ENCODE measurements around the gene GGACT.
A peak's percentile ranks its signal among the peaks of the same experiment; 100 is the strongest.
"Not testable (repeated sequence)": the region's sequence is repeated elsewhere in the genome, so short reads cannot be mapped to it uniquely, and the experiment has no call there.

GGACT gene

GRCh38 chr13:100588331-100589177 lies at the start of gene GGACT:
GGACT (minus strand) TSS chr13:100588789; CDS start chr13:100532591, 56,198 bp downstream.
- DNase-seq = peak; percentile 93

GRCh38 chr13:100637796-100638195 lies 49.2 kb upstream of the GGACT start:
- DNase-seq = no peak

GRCh38 chr13:100637380-100637779 lies 48.8 kb upstream of the GGACT start:
- no peak for DNase-seq

- DNase-seq = no peak
Measured at GRCh38 chr13:100636441-100636840, 47.9 kb upstream of the GGACT start.

- DNase-seq = no peak
Measured at GRCh38 chr13:100636004-100636403, 47.4 kb upstream of the GGACT start.

GRCh38 chr13:100634696-100635095 lies 46.1 kb upstream of the GGACT start:
- DNase-seq = no peak

- no peak for DNase-seq
Measured at GRCh38 chr13:100633461-100633860, 44.9 kb upstream of the GGACT start.

GRCh38 chr13:100630555-100630954 lies 42.0 kb upstream of the GGACT start:
- DNase-seq = no peak

GRCh38 chr13:100627120-100627519 lies 38.5 kb upstream of the GGACT start:
- DNase-seq = no peak

- no peak for DNase-seq
Measured at GRCh38 chr13:100625447-100625846, 36.9 kb upstream of the GGACT start.

- no peak for DNase-seq
Measured at GRCh38 chr13:100620792-100621191, 32.2 kb upstream of the GGACT start.

GRCh38 chr13:100619940-100620339 lies 31.4 kb upstream of the GGACT start:
- no peak for DNase-seq

GRCh38 chr13:100618897-100619296 lies 30.3 kb upstream of the GGACT start:
- not testable (repeated sequence) for DNase-seq

- no peak for DNase-seq
Measured at GRCh38 chr13:100613031-100613430, 24.4 kb upstream of the GGACT start.

- DNase-seq = no peak
Measured at GRCh38 chr13:100611678-100612492, 23.3 kb upstream of the GGACT start.

GRCh38 chr13:100610391-100611347 lies 22.1 kb upstream of the GGACT start:
- DNase-seq = no peak

GRCh38 chr13:100608906-100609305 lies 20.3 kb upstream of the GGACT start:
- peak; percentile 16 for DNase-seq

GRCh38 chr13:100608489-100608888 lies 19.9 kb upstream of the GGACT start:
- DNase-seq = no peak

GRCh38 chr13:100604918-100605710 lies 16.5 kb upstream of the GGACT start:
- DNase-seq = no peak

GRCh38 chr13:100602493-100603111 lies 14.0 kb upstream of the GGACT start:
- no peak for DNase-seq

- no peak for DNase-seq
Measured at GRCh38 chr13:100601716-100602115, 13.1 kb upstream of the GGACT start.
